ENCODE results near the gene PTPN13.

PTPN13 gene, protein sequence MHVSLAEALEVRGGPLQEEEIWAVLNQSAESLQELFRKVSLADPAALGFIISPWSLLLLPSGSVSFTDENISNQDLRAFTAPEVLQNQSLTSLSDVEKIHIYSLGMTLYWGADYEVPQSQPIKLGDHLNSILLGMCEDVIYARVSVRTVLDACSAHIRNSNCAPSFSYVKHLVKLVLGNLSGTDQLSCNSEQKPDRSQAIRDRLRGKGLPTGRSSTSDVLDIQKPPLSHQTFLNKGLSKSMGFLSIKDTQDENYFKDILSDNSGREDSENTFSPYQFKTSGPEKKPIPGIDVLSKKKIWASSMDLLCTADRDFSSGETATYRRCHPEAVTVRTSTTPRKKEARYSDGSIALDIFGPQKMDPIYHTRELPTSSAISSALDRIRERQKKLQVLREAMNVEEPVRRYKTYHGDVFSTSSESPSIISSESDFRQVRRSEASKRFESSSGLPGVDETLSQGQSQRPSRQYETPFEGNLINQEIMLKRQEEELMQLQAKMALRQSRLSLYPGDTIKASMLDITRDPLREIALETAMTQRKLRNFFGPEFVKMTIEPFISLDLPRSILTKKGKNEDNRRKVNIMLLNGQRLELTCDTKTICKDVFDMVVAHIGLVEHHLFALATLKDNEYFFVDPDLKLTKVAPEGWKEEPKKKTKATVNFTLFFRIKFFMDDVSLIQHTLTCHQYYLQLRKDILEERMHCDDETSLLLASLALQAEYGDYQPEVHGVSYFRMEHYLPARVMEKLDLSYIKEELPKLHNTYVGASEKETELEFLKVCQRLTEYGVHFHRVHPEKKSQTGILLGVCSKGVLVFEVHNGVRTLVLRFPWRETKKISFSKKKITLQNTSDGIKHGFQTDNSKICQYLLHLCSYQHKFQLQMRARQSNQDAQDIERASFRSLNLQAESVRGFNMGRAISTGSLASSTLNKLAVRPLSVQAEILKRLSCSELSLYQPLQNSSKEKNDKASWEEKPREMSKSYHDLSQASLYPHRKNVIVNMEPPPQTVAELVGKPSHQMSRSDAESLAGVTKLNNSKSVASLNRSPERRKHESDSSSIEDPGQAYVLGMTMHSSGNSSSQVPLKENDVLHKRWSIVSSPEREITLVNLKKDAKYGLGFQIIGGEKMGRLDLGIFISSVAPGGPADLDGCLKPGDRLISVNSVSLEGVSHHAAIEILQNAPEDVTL (N-terminal part only)

DNA sequence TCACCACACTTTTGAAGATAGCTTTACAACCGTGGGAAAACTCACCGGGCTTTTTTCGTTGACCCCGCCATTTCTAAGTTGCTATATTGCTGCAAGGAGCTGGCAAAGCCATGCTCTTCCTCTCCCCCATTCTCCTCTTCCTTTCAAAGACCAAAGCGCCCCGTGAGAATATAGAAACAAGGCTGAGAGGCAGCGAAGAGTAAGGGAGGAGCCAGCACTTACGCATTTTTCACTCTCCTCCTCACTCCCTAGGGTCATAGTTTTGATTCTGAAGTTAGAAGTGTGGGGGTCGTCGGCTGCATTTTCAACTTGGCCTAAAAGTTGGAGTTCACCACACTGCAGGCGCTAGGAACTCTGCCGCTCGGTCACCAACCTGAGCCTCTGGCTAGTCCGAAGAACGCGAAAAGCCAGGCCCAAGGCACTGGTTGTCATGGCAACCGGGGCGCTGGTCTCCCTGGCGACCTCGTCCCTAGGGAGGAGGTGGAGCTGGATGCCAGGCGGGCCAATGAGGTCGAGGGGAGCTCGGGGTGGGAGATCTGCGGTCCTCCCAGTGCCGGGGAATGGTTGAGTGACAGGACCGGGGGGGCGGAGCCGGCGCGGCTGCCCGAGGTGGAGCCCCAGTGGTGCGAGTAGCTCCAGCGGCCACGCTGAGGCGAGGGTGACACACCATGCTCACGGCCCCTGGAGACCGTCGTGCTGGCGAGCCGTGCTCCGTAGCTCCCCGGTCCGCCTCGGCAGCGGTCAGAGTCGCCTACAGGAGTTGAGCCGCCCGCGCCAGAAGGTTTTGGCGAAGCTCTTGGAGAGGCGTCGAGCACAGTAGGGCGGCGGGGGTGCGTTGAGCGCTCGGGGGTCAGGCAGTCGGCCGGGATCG lies at the start of gene PTPN13:
PTPN13 (plus strand) TSS at position 628 of the 871 bp plus-strand sequence. CDS start 40,942 bp downstream, outside the sequence.
- peak; percentile 99 for DNase-seq

DNA sequence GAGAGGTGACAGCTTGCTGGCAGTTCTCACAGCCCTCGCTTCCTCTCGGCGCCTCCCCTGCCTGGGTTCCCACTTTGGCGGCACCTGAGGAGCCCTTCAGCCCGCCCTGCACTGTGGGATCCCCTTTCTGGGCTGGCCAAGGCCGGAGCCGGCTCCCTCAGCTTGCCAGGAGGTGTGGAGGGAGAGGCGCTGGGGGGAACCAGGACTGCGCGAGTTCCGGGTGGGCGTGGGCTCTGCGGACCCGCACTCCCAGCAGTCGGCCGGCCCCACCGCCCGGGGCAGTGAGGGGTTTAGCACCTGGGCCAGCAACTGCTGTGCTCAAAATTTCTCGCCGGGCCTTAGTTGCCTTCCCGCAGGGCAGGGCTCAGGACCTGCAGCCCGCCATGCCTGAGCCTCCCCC lies 47.0 kb upstream of the PTPN13 start:
- no peak for DNase-seq

DNA sequence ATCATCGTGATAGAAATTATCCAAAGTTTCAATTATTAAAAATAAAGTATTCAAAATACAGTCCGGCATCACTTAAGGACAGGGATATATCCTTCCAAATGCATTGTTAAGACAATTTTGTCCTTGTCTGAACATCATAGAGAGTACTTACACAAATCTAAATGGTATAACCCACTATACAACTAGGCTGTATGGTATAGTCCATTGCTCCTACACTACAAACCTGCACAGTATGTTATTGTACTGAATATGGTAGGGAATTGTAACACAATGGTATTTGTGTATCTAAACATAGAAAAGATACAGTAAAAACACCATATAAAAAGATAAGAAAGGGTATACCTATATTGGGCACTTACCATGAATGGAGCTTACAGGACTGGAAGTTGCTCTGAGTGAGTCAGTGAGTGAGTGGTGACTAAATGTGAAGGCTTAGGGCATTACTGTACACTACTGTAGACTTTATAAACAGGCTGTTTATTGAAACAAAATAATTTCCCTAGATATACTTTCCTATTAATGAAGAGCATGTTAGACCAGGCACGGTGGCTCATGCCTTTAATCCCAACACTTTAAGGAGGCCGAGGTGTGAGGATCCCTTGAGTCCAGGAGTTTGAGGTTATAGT lies 44.8 kb upstream of the PTPN13 start:
- no peak for DNase-seq

DNA sequence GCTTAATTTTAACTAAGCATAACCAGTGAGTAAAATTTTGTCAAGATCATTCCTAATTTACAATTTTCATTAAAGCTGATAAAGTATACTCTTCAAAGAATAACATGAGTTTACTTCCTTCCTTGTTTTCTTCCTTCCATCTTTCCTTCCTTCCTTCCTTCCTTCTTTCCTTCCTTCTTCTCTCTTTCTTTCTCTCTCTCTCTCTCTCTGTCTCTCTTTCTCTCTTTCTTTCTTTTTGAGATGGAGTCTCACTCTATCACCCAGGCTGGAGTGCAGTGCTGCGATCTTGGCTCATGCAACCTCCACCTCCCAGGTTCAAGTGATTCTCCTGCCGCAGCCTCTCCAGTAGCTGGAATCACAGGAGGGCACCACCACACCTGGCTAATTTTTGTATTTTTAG lies 42.7 kb upstream of the PTPN13 start:
- DNase-seq, result no peak

DNA sequence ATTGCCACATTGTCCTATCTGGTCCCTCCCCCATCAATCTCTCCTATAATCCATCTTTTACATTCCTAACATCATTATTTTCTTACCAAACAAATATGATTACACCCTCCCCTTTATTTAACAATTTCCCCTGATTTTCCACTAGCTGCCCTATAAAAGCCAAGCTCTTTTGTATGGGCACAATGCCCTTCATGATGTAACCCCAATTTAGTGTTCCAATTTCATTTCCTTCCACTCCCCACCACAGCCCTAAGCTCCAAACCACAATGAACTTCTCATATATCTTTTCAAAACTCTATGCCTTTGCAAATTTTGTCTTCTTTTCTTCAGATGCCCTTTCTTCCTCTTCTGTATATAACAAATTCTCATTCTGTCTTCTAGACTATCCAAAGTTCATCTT lies 39.5 kb upstream of the PTPN13 start:
- DNase-seq, result no peak

DNA sequence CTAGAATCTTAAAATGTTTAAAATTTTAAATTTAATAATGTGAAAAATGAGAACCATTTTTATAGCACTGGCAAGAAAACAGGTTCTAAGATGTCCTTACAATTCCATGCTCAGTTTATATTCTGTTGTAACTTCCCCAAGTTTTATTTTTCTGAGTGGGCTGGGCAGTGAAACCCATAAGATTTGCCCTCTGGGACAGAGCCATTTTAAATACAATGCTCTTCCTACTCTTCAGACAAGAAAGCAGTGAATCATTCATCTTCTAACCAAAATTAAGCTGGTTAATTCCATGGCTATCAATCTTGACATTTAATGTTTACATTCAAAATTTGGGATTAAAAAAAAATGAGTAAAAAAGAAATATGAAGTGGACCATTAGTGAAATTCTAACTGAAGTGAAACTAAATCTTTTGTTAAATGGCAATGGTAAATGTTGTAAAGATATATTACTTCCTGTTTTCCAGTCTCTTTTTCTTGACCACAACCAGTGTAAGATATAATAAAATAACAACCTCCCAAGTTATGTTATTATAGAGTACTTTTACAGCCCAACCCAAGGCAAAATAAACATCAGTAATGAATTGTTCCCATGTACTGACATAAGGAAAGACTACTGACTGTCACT lies 37.2 kb upstream of the PTPN13 start:
- DNase-seq, result no peak

DNA sequence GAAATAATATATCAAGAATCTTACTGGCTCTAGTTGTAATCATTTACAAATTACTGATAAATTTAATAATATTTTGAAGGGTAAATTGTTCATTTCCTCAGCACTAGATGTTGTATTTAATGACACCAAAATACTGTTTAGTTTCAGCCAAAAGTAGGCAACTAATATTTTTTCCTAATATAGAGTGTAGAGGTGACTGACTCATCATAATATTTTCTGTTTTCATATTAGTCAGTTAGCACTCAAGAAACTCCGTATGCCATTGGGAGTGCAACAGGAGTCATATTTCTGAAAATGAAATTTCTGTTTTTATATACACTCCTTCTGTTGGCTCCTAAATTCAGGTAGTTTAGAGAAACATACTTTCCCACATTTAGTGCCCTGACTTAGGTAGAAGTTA lies 36.6 kb upstream of the PTPN13 start:
- DNase-seq, result no peak

DNA sequence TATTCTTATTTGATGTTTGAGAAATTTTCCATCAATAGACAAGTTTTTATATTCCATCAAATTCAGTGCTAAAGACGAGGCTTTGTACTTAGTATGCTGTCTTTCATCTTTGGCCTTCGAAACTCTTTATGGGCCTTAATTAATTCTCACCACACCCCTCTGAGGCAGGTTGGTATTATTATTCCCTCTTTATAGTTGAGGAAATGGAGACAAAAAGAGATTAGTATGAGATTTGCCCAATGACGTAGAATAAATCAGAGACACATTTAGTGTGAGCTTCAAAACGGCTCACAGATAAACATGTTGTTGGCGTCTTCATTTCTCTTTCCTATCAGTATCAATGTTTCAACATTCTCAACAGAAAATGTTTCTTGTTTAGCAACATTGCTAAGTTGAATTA lies 35.9 kb upstream of the PTPN13 start:
- DNase-seq, result no peak

DNA sequence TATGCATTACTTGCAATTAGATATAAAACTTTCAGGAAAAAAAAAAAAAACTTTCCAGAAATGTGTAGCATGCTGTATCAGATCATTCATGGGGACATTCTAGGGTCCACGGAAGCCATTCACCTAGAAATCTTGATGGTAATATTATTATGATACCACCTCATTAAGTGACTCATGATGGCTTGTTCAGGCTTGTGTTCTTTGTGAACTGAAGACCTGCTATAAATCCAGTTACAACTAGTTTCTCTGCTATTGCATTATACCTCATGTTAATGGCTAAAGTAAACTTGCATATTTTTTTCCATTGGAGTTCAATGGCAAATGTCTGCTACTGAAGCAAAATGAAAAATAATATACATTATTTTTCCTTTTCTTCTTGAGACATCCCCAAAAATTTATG lies 35.3 kb upstream of the PTPN13 start:
- DNase-seq, result no peak

DNA sequence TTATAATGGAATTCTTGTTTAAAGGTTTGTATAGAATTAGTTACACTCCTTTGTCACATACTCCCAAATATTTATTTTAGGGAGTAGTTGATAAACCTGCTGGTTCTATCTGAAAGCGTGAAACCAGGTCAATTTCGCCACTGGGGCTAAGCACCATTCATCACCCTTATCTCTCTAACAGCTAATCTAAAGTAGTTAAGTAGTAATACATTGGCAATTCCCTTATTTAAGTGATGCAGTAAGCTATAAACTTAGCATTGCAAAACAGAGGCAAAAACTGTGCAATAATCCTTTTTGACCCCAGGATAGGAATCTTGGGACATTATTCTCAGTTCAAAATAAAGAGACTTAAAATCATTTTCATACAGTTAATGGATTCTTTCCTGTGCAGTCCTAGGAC lies 33.7 kb upstream of the PTPN13 start:
- DNase-seq, result no peak

DNA sequence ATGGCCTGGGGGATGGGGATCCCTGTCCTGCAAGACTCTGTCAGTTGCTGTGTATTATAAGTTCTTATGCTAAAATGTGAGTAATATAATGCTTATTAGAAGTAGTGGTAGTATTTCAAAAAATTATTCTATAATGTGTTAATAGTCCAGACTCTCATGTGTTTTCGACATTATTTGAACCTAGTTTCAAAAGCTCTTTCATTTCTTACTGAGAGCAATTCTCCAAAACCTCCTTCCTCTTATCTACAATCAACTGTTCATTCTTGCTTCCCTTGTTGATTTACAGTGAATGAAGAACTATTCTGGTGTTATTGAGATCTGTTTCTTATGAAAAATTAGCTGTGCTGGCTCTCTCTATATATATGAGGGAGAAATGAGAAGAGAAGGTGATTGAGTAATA lies 32.9 kb upstream of the PTPN13 start:
- no peak for DNase-seq

DNA sequence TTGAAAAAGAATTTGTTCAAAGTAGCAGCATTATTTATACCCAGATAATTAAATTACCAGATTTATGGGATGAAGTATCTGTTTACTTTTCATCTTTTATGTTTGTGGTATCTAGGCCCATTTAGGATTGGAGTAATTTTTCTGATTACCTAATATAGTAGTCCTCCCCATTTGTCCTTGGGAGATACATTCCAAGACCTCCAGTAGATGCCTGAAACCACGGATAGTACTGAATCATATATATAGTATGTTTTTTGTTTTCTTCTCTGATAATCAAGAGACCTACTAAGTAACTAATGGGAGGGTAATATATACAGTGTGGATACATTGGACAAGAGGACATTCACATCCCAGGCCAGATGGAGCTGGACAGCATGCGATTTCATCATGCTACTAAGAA lies 30.7 kb upstream of the PTPN13 start:
- no peak for DNase-seq

DNA sequence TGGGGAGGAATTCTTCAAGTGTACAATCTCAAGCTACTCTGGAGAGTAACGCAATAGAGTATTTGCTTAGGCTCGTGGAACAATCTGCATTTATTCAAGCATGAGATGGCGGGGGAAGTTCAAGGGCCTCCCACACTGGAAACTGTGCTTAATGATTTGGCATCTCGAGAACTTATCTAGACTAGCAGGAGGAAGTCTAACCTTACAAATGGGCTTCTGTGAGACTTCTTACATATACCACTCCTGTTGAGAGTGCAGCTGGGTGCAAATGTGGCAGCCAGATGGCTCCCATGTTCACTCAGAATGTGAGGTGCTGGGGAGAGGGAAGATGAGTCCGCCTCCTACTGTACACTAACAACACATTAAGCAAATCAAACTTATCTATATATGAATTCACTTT lies 29.3 kb upstream of the PTPN13 start:
- no peak for DNase-seq

DNA sequence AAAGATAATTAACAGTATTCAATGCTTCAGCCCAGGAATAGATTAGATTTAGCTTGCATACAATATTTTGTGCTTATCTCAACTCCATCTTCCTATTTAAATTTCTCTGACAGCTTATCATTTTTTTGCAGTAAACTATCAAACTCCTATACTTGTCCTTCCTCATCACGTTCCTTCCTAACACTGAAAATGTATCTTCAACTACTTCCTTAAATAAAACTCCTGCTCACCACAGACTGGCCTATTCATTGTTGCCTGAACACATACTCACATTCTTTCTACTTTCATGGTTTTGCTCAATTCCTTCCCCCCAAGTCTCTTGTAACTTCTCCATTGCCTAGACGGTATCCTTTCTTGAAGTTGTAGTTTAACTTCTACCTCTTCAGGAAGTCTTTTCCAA lies 28.5 kb upstream of the PTPN13 start:
- no peak for DNase-seq

DNA sequence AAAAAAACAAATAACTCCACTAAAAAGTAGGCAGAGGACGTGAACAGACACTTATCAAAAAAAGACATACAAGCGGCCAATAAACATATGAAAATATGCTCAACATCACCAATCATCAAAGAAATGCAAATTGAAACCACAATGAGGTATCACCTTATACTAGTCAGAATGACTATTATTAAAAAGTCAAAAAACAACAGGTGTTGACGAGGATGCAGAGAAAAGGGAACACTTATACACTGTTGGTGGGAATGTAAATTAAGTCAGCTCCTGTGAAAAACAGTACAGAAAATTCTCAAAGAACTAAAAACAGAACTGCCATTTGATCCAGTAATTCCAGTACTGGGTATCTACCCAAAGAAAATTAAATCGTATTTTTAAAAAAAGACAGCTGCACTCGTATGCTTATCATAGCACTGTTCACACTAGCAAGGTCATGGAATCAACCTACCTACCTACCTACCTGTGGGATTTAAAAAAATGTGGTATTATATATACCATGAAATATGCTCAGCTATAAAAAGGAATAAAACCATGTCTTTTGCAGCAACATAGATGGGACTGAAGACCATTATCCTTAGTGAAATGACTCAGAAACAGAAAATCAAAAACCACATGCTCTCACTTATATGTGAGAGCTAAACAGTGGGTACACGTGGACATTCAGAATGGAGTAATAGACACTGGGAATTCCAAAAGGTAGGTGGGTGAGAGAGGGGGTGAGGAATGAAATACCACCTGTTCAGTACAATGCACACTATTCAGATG lies 24.8 kb upstream of the PTPN13 start:
- no peak for DNase-seq

DNA sequence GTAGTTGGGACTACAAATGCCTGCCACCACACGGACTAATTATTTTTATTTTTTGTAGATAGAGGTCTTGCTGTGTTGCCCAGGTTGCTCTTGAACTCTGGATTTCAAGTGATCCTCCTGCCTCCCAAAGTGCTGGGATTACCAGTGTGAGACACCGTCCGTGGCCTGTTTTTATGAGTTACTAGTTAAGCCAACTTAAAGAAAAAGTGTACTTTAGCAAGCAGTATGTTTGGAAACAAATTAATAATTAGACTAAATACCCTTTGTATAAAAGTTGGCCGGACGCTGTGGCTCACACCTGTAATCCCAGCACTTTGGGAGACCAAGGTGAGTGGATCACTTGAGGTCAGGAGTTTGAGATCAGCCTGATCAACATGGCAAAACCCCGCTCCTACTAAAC lies 14.2 kb upstream of the PTPN13 start:
- DNase-seq, result no peak

DNA sequence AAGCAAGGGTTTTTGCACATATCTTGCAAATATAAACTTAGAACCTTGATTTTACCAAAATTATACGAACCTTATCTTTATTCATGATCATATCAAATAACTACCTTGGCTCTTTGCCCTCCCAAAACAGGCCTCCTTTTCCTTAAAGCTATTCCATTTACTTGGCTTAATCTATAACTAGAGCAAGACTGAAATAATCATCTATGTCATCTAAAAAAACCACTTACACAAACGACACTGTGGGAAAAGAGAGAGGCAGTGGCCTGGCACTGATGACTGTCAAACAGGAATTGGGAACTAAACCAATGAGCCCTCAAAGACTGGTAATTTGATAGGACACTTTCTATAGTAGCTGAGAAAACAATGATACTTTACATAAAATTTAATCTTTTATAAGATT lies 11.7 kb upstream of the PTPN13 start:
- DNase-seq, result no peak

DNA sequence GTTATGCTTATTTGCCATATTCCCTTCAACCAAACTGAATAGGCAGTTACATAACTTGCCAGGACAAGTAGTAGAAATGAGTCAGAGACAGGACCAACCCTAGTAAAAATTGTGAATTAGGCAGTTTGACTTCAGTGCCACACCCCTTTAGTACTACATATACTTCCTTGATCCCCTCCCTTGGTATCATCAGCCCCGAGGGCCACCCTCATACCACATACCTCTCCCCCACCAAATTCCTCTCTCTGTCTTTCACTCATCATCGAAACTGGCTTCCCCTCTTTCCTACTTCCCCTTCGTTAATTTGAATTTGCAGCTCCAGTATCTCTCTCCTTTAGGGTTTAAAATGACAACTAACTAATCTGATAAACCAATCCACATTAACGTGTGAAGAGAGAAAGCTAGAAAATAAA lies 7.9 kb upstream of the PTPN13 start:
- no peak for DNase-seq

DNA sequence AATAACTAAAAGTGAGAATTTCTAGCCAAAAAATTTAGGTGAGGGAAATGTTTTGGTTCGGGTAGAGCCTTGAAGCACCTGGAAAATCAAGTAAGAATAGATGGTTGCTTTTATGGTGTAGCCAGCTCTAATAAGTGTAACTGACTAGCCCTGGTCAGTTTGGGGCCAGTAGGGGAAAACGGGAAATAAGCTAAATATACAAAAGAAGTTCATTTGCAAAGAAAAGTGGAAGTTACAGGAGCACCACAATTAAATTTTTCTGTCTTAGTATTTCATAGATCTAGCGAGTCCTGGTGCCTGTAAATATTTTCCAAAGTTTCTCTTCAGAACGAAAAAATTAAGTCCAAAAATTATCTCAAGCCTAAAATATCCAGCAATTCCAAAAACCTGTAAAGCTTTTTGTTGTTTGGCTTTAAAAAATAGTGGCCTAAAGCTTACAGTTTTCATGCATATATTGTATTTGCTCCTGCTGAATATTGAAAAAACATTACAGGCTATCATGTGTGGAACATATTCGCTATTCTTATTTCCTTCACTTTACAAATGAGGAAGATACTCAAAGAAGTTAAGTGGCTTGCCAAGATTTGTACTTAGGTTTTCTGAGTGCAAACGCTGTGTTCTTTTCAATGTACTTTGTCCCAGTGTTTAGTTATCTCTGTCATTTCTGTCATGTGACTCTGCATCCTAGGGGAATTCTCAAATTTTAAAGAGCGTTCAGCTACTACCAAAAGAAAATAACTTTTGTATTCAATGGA lies 7.3 kb upstream of the PTPN13 start:
- DNase-seq, result no peak
